ENCODE data around the gene SZRD1. TPM values are rescaled to one million over a fixed set of nuclear protein-coding genes. Genes with fewer than 3 reads are reported as not detected.

SZRD1 gene
- total and polyA plus RNA-seq, 4 donors = 29.3 to 114 (median 89.3) TPM

- no peak overlapping the region for H3K27ac ChIP-seq (ENCODE audit: low read depth in 1 of 2, low read length in 1 of 2)
- no peaks in the 10 kb centered on the region for H3K9me3 ChIP-seq (ENCODE audit: control insufficient read depth in 4 of 4, insufficient read depth in 3 of 4, low read length in 3 of 4)
- H3K36me3 ChIP-seq (ENCODE audit: control insufficient read depth in 4 of 4, insufficient read depth in 4 of 4, low read length in 4 of 4) = peaks cover 0 to 1% (median 0%) of the 10 kb centered on the region in 4 donors
- H3K27me3 ChIP-seq (ENCODE audit: control insufficient read depth in 3 of 3, insufficient read depth in 3 of 3, low read length in 2 of 3) = no peaks in the 10 kb centered on the region
- H3K4me3 ChIP-seq = no peak overlapping the region
- no peak for DNase-seq
- H3K9ac ChIP-seq (ENCODE audit: insufficient read depth in 1 of 2, low read length in 2 of 2) = no peak overlapping the region
- TF ChIP-seq, protein P1, sequence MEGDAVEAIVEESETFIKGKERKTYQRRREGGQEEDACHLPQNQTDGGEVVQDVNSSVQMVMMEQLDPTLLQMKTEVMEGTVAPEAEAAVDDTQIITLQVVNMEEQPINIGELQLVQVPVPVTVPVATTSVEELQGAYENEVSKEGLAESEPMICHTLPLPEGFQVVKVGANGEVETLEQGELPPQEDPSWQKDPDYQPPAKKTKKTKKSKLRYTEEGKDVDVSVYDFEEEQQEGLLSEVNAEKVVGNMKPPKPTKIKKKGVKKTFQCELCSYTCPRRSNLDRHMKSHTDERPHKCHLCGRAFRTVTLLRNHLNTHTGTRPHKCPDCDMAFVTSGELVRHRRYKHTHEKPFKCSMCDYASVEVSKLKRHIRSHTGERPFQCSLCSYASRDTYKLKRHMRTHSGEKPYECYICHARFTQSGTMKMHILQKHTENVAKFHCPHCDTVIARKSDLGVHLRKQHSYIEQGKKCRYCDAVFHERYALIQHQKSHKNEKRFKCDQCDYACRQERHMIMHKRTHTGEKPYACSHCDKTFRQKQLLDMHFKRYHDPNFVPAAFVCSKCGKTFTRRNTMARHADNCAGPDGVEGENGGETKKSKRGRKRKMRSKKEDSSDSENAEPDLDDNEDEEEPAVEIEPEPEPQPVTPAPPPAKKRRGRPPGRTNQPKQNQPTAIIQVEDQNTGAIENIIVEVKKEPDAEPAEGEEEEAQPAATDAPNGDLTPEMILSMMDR (IDR thresholded peaks at IDR 0.05; ENCODE audit: control extremely low read depth, extremely low read depth) = no peak
- ATAC-seq (ENCODE audit: insufficient read depth, low FRiP score) = peak; percentile 83
- H3K4me1 ChIP-seq (ENCODE audit: control insufficient read depth in 5 of 5, insufficient read depth in 5 of 5, low read length in 5 of 5) = peaks cover 0 to 8% (median 2%) of the 10 kb centered on the region in 5 donors
- 92 to 97% methylated on average over 6 of the region's 6 CpGs for WGBS, 2 donors
These were observed 42.6 kb upstream of the SZRD1 start for GRCh38 chr1:16324456-16324890.

DNA sequence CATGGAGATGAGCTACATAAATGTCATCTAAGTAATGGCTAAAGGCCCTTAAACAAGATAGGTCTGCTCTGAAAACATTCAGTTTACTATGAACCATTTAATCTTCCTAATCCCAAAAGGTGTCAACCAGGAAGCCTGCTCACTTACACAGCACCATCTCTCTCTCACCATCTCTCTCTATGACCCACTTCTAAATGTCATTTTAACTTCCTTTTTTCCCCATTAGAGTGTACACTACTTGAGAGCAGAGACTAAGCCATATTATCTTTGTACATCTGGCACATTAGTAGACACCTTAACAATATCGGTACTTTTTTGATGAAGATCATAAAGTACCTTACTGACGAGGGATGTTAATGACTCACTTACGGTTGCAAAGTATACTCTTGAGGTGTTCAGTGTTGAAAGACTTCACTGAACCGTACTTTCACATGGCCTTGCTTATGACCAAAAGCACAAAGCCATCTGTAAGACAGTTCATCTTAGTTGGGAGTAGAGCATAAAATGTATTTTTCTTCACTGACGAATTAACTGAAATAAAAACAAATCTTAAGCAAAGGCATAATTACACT lies 40.1 kb upstream of the SZRD1 start:
- no peaks in the 10 kb centered on the region for H3K27me3 ChIP-seq (ENCODE audit: control insufficient read depth in 3 of 3, insufficient read depth in 3 of 3, low read length in 2 of 3)
- no peak overlapping the region for H3K9ac ChIP-seq (ENCODE audit: insufficient read depth in 1 of 2, low read length in 2 of 2)
- no peak for DNase-seq
- no peaks in the 10 kb centered on the region for H3K36me3 ChIP-seq (ENCODE audit: control insufficient read depth in 4 of 4, insufficient read depth in 4 of 4, low read length in 4 of 4)
- TF ChIP-seq, protein P1 (IDR thresholded peaks at IDR 0.05; ENCODE audit: control extremely low read depth, extremely low read depth) = no peak
- no peaks in the 10 kb centered on the region for H3K9me3 ChIP-seq (ENCODE audit: control insufficient read depth in 4 of 4, insufficient read depth in 3 of 4, low read length in 3 of 4)
- H3K4me1 ChIP-seq (ENCODE audit: control insufficient read depth in 5 of 5, insufficient read depth in 5 of 5, low read length in 5 of 5) = peaks cover 0 to 4% (median 0%) of the 10 kb centered on the region in 5 donors
- WGBS, 2 donors = 75 to 87% methylated on average over 5 of the region's 5 CpGs
- H3K4me3 ChIP-seq = no peak overlapping the region
- ATAC-seq (ENCODE audit: insufficient read depth, low FRiP score) = peak; percentile 44
- H3K27ac ChIP-seq (ENCODE audit: low read depth in 1 of 2, low read length in 1 of 2) = no peak overlapping the region

DNA sequence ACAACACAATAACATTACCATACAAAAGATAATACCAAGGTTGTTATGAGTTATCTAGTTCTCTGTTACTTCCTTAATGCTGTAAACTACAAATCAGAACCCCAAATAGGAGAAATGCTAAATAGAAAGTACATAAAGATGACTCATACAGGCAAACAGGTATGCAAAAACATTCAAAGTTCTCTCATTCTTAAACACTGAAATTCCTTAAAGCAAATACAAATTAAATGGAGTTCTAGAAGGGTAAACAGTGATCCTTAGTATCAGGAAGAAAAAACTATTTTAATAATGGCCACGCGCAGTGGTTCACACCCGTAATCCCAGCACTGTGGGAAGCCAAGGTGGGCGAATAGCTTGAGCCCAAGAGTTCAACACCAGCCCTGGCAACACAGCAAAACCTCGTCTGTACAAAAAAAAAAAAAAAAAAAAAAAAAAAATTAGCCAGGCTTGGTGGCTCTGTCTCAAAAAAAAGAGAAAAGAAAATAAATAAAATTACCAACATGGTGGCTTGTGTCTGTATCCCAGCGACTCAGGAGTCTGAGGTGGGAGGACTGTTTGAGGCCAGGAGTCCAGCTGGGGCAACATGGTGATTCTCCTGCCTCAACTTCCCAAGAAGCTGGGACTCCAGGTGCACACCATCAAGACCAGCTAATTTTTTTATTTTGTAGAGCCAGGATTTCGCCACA lies 32.2 kb upstream of the SZRD1 start:
- WGBS, 2 donors = 80 to 92% methylated on average over 7 of the region's 7 CpGs
- Histone ChIP-seq H3K9me3 (ENCODE audit: control insufficient read depth in 4 of 4, insufficient read depth in 3 of 4, low read length in 3 of 4) (no peaks in the 10 kb centered on the region), H3K4me1 (ENCODE audit: control insufficient read depth in 5 of 5, insufficient read depth in 5 of 5, low read length in 5 of 5) (peaks cover 0 to 14% (median 2%) of the 10 kb centered on the region in 5 donors), H3K4me3 (no peak overlapping the region), H3K36me3 (ENCODE audit: control insufficient read depth in 4 of 4, insufficient read depth in 4 of 4, low read length in 4 of 4) (no peaks in the 10 kb centered on the region), H3K27ac (ENCODE audit: low read depth in 1 of 2, low read length in 1 of 2) (no peak overlapping the region), H3K27me3 (ENCODE audit: control insufficient read depth in 3 of 3, insufficient read depth in 3 of 3, low read length in 2 of 3) (no peaks in the 10 kb centered on the region), H3K9ac (ENCODE audit: insufficient read depth in 1 of 2, low read length in 2 of 2) (no peak overlapping the region)
- TF ChIP-seq, protein P1 (IDR thresholded peaks at IDR 0.05; ENCODE audit: control extremely low read depth, extremely low read depth) = no peak
- DNase-seq (no peak), ATAC-seq (ENCODE audit: insufficient read depth, low FRiP score) (no peak)

All from lung (tissue), 12 donors.